Right atrium auricular region (tissue), 2 donors: Measurements from ENCODE around the gene NAPB. TPM values are rescaled to one million over a fixed set of nuclear protein-coding genes. Genes with fewer than 3 reads are reported as not detected.

ENCODE experiments used
- DNase-seq: peaks from one replicate; pipeline ENCODE4 v3.0.0-alpha.2; 2019; ENCODE audit warnings: low spot score
- H3K27ac ChIP-seq, 2 donors: fragments of 200-600 bp; sonication (generic); 1 replicate in 1 of 2; 2 replicates in 1 of 2; pipeline ENCODE4 v1.5.1; 2016 to 2019
- H3K27me3 ChIP-seq, 2 donors: fragments of 200-600 bp; sonication (generic); one replicate each; pipeline versions ENCODE4 v1.5.1 to v1.6.0; 2017 to 2019
- H3K36me3 ChIP-seq: fragments of 200-600 bp; sonication (generic); one replicate; pipeline ENCODE4 v1.5.1; 2016
- H3K4me1 ChIP-seq, 2 donors: fragments of 200-600 bp; sonication (generic); one replicate each; pipeline versions ENCODE4 v1.5.1 to v1.6.0; 2017 to 2019
- H3K4me3 ChIP-seq, 2 donors: fragments of 200-600 bp; sonication (generic); 1 replicate in 1 of 2; 2 replicates in 1 of 2; pipeline ENCODE4 v1.5.1; 2017 to 2019; ENCODE audit warnings: mild to moderate bottlenecking in 1 of 2, moderate library complexity in 1 of 2
- H3K9me3 ChIP-seq, 2 donors: fragments of 200-600 bp; sonication (generic); one replicate each; pipeline ENCODE4 v1.5.1; 2019
- total RNA-seq, 2 donors: library from RNA; depleted of rRNA; stranded (reverse); fragments of >200 nt; gene quantifications; one replicate each; pipeline ENCODE4 v1.1.0, GENCODE V29; 2016
- TF ChIP-seq, protein P1 (sequence below), 2 donors: fragments of 200-600 bp; sonication (generic); IDR thresholded peaks; one replicate each; pipeline ENCODE4 v1.5.1; 2019; ENCODE audit warnings: antibody characterized with exemption in 2 of 2

NAPB gene
- total RNA-seq, 2 donors from 2014 or later = 4.8 to 5.1 TPM

DNA sequence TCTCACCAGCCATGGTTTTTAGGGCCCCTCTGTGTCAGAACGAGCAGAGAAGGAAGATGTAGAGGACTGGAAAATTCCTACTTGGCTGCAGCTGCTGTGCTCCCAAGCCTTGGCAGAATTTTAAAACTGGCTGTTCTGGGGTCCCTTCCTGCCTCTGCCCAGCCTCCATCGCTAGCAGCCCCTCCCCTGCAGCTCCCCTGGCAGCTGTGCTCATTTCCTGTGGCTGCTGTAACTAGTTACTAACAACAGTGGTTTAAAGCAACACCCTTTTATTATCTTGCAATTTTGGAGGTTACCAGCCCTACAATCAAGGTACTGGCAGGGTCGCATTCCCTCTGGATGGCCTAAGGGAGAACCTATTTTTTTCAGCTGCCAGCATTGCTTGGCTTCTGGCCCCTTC is 35.1 kb upstream of the NAPB start:
- H3K9me3 ChIP-seq = peaks cover 0 to 5% of the 10 kb centered on the region in 2 donors
- no peaks in the 10 kb centered on the region for H3K36me3 ChIP-seq
- TF ChIP-seq, protein P1, sequence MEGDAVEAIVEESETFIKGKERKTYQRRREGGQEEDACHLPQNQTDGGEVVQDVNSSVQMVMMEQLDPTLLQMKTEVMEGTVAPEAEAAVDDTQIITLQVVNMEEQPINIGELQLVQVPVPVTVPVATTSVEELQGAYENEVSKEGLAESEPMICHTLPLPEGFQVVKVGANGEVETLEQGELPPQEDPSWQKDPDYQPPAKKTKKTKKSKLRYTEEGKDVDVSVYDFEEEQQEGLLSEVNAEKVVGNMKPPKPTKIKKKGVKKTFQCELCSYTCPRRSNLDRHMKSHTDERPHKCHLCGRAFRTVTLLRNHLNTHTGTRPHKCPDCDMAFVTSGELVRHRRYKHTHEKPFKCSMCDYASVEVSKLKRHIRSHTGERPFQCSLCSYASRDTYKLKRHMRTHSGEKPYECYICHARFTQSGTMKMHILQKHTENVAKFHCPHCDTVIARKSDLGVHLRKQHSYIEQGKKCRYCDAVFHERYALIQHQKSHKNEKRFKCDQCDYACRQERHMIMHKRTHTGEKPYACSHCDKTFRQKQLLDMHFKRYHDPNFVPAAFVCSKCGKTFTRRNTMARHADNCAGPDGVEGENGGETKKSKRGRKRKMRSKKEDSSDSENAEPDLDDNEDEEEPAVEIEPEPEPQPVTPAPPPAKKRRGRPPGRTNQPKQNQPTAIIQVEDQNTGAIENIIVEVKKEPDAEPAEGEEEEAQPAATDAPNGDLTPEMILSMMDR (IDR thresholded peaks at IDR 0.05) = no peak
- H3K4me3 ChIP-seq = no peak overlapping the region
- H3K27ac ChIP-seq = no peak overlapping the region
- no peaks in the 10 kb centered on the region for H3K4me1 ChIP-seq
- no peak for DNase-seq
- H3K27me3 ChIP-seq = no peaks in the 10 kb centered on the region

DNA sequence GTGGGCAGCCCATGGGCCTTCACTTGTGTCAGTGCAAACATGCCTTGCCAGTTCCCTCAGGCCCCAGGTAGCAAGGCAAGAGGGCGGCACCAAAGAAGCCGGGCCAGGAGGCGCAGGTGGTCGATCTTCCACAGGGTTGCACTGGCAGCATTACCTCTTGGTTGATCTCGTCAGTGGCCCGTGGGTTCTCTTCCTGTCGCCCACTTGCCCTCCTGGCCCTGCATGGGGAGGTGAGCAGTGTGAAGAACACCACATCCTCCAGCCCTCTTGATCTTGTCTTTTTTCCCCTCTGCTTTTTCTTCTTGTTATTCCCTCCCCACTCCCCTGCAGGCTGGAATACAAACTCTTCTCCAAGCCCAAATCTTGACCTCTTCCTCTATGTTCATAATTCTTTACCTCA is 34.4 kb upstream of the NAPB start:
- DNase-seq = no peak
- H3K27ac ChIP-seq = no peak overlapping the region
- no peaks in the 10 kb centered on the region for H3K4me1 ChIP-seq
- peaks cover 0 to 5% of the 10 kb centered on the region in 2 donors for H3K9me3 ChIP-seq
- no peaks in the 10 kb centered on the region for H3K36me3 ChIP-seq
- H3K27me3 ChIP-seq = no peaks in the 10 kb centered on the region
- TF ChIP-seq, protein P1 (IDR thresholded peaks at IDR 0.05) = no peak
- no peak overlapping the region for H3K4me3 ChIP-seq

- no peak for DNase-seq
- Histone ChIP-seq H3K36me3 (no peaks in the 10 kb centered on the region), H3K9me3 (peaks cover 0 to 5% of the 10 kb centered on the region in 2 donors), H3K27me3 (no peaks in the 10 kb centered on the region), H3K27ac (no peak overlapping the region), H3K4me1 (no peaks in the 10 kb centered on the region), H3K4me3 (no peak overlapping the region)
- TF ChIP-seq, protein P1 (IDR thresholded peaks at IDR 0.05) = no peak
Measured at GRCh38 chr20:23454816-23455215, 33.5 kb upstream of the NAPB start.

DNA sequence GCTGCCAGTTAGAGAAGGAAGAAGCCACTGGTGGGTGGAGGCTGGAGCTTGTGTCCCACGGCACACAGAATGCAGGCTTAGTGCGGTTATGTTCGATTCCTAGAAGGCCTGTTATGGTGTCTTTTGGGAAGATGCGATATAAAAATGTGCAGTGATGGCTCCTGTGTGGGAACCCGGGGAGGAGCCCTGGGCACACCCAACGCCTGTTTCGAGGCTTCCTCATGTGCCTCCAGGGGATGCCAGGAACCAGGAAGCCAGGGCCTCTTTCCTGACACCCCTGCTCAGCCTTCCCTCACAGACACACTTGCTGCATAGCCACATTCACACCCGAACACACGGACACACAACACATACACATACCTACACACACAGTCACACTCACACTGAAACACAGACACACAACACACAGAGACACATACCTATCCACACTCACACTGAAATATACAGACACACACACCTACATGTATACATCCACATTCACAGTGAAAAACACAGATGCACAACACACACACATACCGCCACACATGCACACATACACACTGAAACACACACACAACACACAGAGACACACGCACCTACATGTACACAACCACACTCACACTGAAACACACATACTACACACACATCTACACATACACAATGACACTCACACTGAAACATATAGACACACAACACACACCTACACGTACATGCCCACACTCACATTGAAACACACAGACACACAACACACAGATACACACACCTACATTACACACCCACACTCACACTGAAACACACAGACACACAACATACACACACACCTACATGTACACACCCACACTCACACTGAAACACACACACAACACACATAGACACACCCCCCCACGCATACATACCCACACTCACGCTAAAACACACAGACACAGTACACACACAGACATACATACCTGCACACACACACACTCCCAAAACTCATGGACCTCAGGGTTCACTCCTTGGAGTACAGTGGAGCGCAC is 32.6 kb upstream of the NAPB start:
- DNase-seq = no peak
- H3K27me3 ChIP-seq = no peaks in the 10 kb centered on the region
- H3K9me3 ChIP-seq = peaks cover 0 to 5% of the 10 kb centered on the region in 2 donors
- H3K4me1 ChIP-seq = no peaks in the 10 kb centered on the region
- TF ChIP-seq, protein P1 (IDR thresholded peaks at IDR 0.05) = no peak
- no peaks in the 10 kb centered on the region for H3K36me3 ChIP-seq
- no peak overlapping the region for H3K4me3 ChIP-seq
- H3K27ac ChIP-seq = no peak overlapping the region

DNA sequence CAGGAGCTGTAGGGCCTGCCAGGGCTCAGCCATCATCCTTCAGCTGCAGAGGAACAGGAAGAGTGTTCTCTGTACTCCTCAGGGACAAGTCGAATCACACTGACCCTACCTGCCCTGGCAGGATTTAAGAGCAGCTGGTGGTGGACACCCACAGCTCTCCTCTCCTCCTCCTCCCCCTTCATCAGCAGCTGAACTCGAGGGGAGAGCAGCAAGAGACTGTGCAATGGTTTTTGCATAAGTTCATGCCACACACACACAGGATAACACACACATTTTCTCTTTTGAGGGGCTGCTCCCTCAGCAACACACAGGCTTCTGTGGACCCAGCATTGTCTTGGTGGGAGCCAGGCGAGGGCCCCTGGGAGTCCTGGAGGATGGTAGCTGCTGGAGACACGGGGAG is 31.5 kb upstream of the NAPB start, which contains the start of gene CST11:
TSS of gene CST11 (minus strand) at position 101 of the 400 bp plus-strand sequence. CDS start at position 36, 65 bp downstream.
- H3K4me3 ChIP-seq = no peak within 1 kb of the TSS
- TF ChIP-seq, protein P1 (IDR thresholded peaks at IDR 0.05) = no peak
- H3K27ac ChIP-seq = no peak within 1 kb of the TSS
- no peak for DNase-seq
- peaks cover 0 to 5% of the 10 kb centered on the region in 2 donors for H3K9me3 ChIP-seq
- no peaks in the 10 kb centered on the region for H3K36me3 ChIP-seq
- H3K27me3 ChIP-seq = no peaks in the 10 kb centered on the region
- H3K4me1 ChIP-seq = no peaks in the 10 kb centered on the region
